ENCODE measurements around the gene ECHDC3. TPM values are rescaled to one million over a fixed set of nuclear protein-coding genes. Genes with fewer than 3 reads are reported as not detected.

Gene ECHDC3
- total and polyA plus RNA-seq, 2 donors (not counting 3 experiments of a cell fraction or from before 2014, with no cell fraction given), result 6.0 to 7.3 TPM

GRCh38 chr10:11746883-11747539 is 4.8 kb downstream of the ECHDC3 start:
- peak; percentile 57 for FAIRE-seq
- TF ChIP-seq GATA2 (IDR thresholded peaks at IDR 0.05; ENCODE audit: insufficient read depth, insufficient read length, low read depth, low read length) (no peak), EZH2 (IDR thresholded peaks at IDR 0.05; ENCODE audit: borderline replicate concordance, low read depth, low read length, severe bottlenecking) (no peak), FOS (IDR thresholded peaks at IDR 0.05; ENCODE audit: borderline replicate concordance, insufficient read depth, low read length) (no peak), POLR2A (IDR thresholded peaks at IDR 0.05; ENCODE audit: low read depth, low read length) (no peak), POLR2AphosphoS5 (IDR thresholded peaks at IDR 0.05; ENCODE audit: insufficient read depth, low read depth, low read length) (no peak), MYC (IDR thresholded peaks at IDR 0.05; ENCODE audit: low read depth, low read length) (no peak), MAX (IDR thresholded peaks at IDR 0.05; ENCODE audit: insufficient read depth, insufficient read length) (no peak)
- H3K9me1 ChIP-seq (replicated peaks; ENCODE audit: control insufficient read depth, extremely low read depth, insufficient read depth, low read length), result no peaks in the 10 kb centered on the region
- ChIA-PET CTCF (interaction anchor here (1.2 to 2.6 kb wide), 3 partner anchors 10 to 229 kb away, joined by 3 to 18 read pairs (median 3); no protein-coding TSS in a partner anchor), POLR2A (no interaction called here)
- H3K79me2 ChIP-seq (ENCODE audit: control insufficient read depth, insufficient read depth, low read length), result no peaks in the 10 kb centered on the region
- no peaks in the 10 kb centered on the region for H4K20me1 ChIP-seq (replicated peaks; ENCODE audit: control insufficient read depth, extremely low read depth, insufficient read depth, low read length)
- H3K4me2 ChIP-seq (ENCODE audit: insufficient read depth, low read length), result no peak overlapping the region
- H2AFZ ChIP-seq (ENCODE audit: low read depth, low read length), result peak overlapping the region; percentile 15
- H3K4me3 ChIP-seq (replicated peaks in 1 of 3; ENCODE audit: insufficient read depth in 1 of 3, low read depth in 1 of 3, low read length in 3 of 3), result no peak overlapping the region
- peak; percentile 39 for DNase-seq (ENCODE audit: low read depth, low spot score)
- no TSS peak for BruUV-seq (replicated peaks)
- no peaks in the 10 kb centered on the region for H3K36me3 ChIP-seq (ENCODE audit: control insufficient read depth in 2 of 2, extremely low read depth in 1 of 2, insufficient read depth in 2 of 2, low read length in 2 of 2)
- no peaks in the 10 kb centered on the region for H3K9me3 ChIP-seq (replicated peaks; ENCODE audit: control insufficient read depth, insufficient read depth, low read length)
- no peaks in the 10 kb centered on the region for H3K27me3 ChIP-seq (ENCODE audit: control insufficient read depth in 2 of 2, insufficient read depth in 2 of 2, low read length in 2 of 2)
- H3K4me1 ChIP-seq (ENCODE audit: control insufficient read depth, extremely low read depth, insufficient read depth, low read length), result no peaks in the 10 kb centered on the region
- dilution Hi-C loops (cut with MboI; ENCODE audit: extremely low pct_ligation_motif_present, low sequenced_read_pairs) (no loop called here), intact Hi-C loops (cut with micrococcal nuclease) (no loop called here)
- no peak overlapping the region for H3K9ac ChIP-seq (replicated peaks; ENCODE audit: extremely low read depth, insufficient read depth, low read length)
- no peak overlapping the region for H3K27ac ChIP-seq (ENCODE audit: insufficient read depth, low read depth, low read length)

DNA sequence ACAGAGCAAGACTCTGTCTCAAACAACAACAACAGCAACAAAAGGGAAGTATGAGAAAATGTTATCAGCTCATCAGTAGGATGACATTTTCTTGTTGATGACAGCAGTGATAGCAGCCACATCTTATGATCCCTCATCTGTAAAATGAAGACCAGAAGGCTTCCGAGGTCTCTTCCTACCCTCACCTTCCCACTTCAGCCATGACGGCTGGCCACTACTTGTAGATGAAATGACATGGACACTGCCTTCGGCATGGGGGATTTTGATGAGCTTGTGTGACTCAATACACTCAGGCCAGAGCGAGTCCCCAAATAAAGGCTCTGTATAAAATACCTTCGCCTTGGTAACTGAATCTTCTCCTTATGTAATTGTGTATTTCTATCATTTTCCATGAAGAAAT is 6.7 kb downstream of the ECHDC3 start:
- DNase-seq (ENCODE audit: low read depth, low spot score) (no peak), FAIRE-seq (no peak)
- Histone ChIP-seq H4K20me1 (replicated peaks; ENCODE audit: control insufficient read depth, extremely low read depth, insufficient read depth, low read length) (no peaks in the 10 kb centered on the region), H3K4me1 (ENCODE audit: control insufficient read depth, extremely low read depth, insufficient read depth, low read length) (no peaks in the 10 kb centered on the region), H3K9me1 (replicated peaks; ENCODE audit: control insufficient read depth, extremely low read depth, insufficient read depth, low read length) (no peaks in the 10 kb centered on the region), H3K9me3 (replicated peaks; ENCODE audit: control insufficient read depth, insufficient read depth, low read length) (no peaks in the 10 kb centered on the region), H3K79me2 (ENCODE audit: control insufficient read depth, insufficient read depth, low read length) (no peaks in the 10 kb centered on the region), H2AFZ (ENCODE audit: low read depth, low read length) (no peak overlapping the region), H3K27ac (ENCODE audit: insufficient read depth, low read depth, low read length) (no peak overlapping the region), H3K27me3 (ENCODE audit: control insufficient read depth in 2 of 2, insufficient read depth in 2 of 2, low read length in 2 of 2) (no peaks in the 10 kb centered on the region), H3K9ac (replicated peaks; ENCODE audit: extremely low read depth, insufficient read depth, low read length) (no peak overlapping the region), H3K4me2 (ENCODE audit: insufficient read depth, low read length) (no peak overlapping the region), H3K4me3 (replicated peaks in 1 of 3; ENCODE audit: insufficient read depth in 1 of 3, low read depth in 1 of 3, low read length in 3 of 3) (no peak overlapping the region), H3K36me3 (ENCODE audit: control insufficient read depth in 2 of 2, extremely low read depth in 1 of 2, insufficient read depth in 2 of 2, low read length in 2 of 2) (no peaks in the 10 kb centered on the region)
- BruUV-seq (replicated peaks), result no TSS peak
- TF ChIP-seq JUN (IDR thresholded peaks at IDR 0.05; ENCODE audit: borderline replicate concordance, insufficient read depth, insufficient read length, low read depth) (no peak), EZH2 (IDR thresholded peaks at IDR 0.05; ENCODE audit: borderline replicate concordance, low read depth, low read length, severe bottlenecking) (no peak), POLR2A (IDR thresholded peaks at IDR 0.05; ENCODE audit: low read depth, low read length) (no peak), FOS (IDR thresholded peaks at IDR 0.05; ENCODE audit: borderline replicate concordance, insufficient read depth, low read length) (no peak), GATA2 (IDR thresholded peaks at IDR 0.05; ENCODE audit: insufficient read depth, insufficient read length, low read depth, low read length) (no peak), MAX (IDR thresholded peaks at IDR 0.05; ENCODE audit: insufficient read depth, insufficient read length) (no peak), MYC (IDR thresholded peaks at IDR 0.05; ENCODE audit: low read depth, low read length) (no peak), CTCF (IDR thresholded peaks at IDR 0.05; ENCODE audit: extremely low read depth in 1 of 2, insufficient read depth in 1 of 2, low read depth in 1 of 2, low read length in 2 of 2) (no peak), POLR2AphosphoS5 (IDR thresholded peaks at IDR 0.05; ENCODE audit: insufficient read depth, low read depth, low read length) (no peak)
- intact Hi-C loops (cut with micrococcal nuclease), result no loop called here
- POLR2A ChIA-PET, result no interaction called here
- dilution Hi-C loops (cut with MboI; ENCODE audit: extremely low pct_ligation_motif_present, low sequenced_read_pairs), result no loop called here
- CTCF ChIA-PET, result interaction anchor here (0.6 to 2.6 kb wide), 3 partner anchors 8 to 228 kb away, joined by 3 to 18 read pairs (median 3); no protein-coding TSS in a partner anchor
